ENCODE measurements around the gene SLC7A11.
A peak's percentile ranks its signal among the peaks of the same experiment; 100 is the strongest.

SLC7A11 gene

GRCh38 chr4:138205531-138206233 lies 36.5 kb downstream of the SLC7A11 start:
- FAIRE-seq, result no peak

- no peak for FAIRE-seq
These were observed 37.6 kb downstream of the SLC7A11 start for GRCh38 chr4:138204507-138204906.

GRCh38 chr4:138202686-138203085 lies 39.5 kb downstream of the SLC7A11 start:
- no peak for FAIRE-seq

- FAIRE-seq, result no peak
These were observed 41.9 kb downstream of the SLC7A11 start for GRCh38 chr4:138200236-138200590.

GRCh38 chr4:138199568-138200235 lies 42.4 kb downstream of the SLC7A11 start:
- no peak for FAIRE-seq

- FAIRE-seq, result no peak
These were observed 46.0 kb downstream of the SLC7A11 start for GRCh38 chr4:138196153-138196552.

GRCh38 chr4:138193963-138194362 lies 48.2 kb downstream of the SLC7A11 start:
- FAIRE-seq, result no peak

- no peak for FAIRE-seq
These were observed 50.0 kb downstream of the SLC7A11 start for GRCh38 chr4:138192113-138192512.

- no peak for FAIRE-seq
These were observed 51.7 kb downstream of the SLC7A11 start for GRCh38 chr4:138190452-138190858.

- no peak for FAIRE-seq
These were observed 52.9 kb downstream of the SLC7A11 start for GRCh38 chr4:138189206-138189605.

GRCh38 chr4:138188406-138189084 lies 53.6 kb downstream of the SLC7A11 start:
- no peak for FAIRE-seq

- FAIRE-seq, result no peak
These were observed 56.1 kb downstream of the SLC7A11 start for GRCh38 chr4:138185859-138186645.

GRCh38 chr4:138184886-138185285 lies 57.3 kb downstream of the SLC7A11 start:
- FAIRE-seq, result no peak

- FAIRE-seq, result peak; percentile 97
These were observed 59.2 kb downstream of the SLC7A11 start for GRCh38 chr4:138182838-138183426.

GRCh38 chr4:138181287-138181686 lies 60.9 kb downstream of the SLC7A11 start:
- FAIRE-seq, result no peak

- no peak for FAIRE-seq
These were observed 63.6 kb downstream of the SLC7A11 start for GRCh38 chr4:138178566-138178965.

GRCh38 chr4:138177278-138177968 lies 64.7 kb downstream of the SLC7A11 start:
- no peak for FAIRE-seq

GRCh38 chr4:138174981-138175794 lies 67.0 kb downstream of the SLC7A11 start:
- no peak for FAIRE-seq

- no peak for FAIRE-seq
These were observed 77.9 kb downstream of the SLC7A11 start for GRCh38 chr4:138164208-138164607.

- FAIRE-seq, result no peak
These were observed 79.0 kb downstream of the SLC7A11 start for GRCh38 chr4:138163171-138163570.

- FAIRE-seq, result peak; percentile 59
These were observed 79.9 kb downstream of the SLC7A11 start for GRCh38 chr4:138162259-138162658.

Measured in A204.1 (cell line).